ENCODE data around the gene TMEM214. TPM values are rescaled to one million over a fixed set of nuclear protein-coding genes. Genes with fewer than 3 reads are reported as not detected.

The TMEM214 gene
- total RNA-seq, 1 donor from 2014 or later = 62.9 TPM

DNA sequence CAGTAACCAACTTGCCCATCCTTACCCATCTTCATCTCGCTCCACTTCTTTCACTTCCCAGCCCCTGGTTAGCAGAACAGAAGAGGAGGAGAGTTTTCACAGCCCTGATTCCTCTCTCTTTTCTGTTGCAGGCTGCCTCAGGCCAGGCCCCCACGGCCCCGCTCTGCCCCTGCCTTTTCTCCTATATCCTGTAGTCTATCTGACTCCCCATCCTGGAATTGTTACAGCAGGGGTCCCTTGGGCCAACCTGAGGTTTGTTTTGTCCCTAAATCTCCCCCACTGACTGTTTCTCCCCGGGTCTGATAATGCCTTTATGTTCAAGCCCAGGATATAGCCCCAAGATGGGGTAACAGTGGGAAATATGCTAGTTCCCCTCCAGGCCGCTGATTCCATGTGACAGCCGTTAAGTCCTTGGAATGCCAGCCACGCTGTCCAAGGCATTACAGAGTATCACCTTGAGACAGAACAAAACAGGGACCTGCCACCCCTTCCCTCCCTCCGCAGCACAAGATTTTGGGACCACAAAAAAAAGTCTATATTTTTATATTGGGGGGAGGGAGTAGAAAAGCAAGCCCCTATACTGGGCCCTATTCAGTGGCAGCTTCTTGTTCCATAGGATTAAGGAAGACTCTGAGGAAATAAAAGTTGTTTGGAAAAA, 37.3 kb downstream of the TMEM214 start:
- Histone ChIP-seq H3K27ac (peak overlapping the region; percentile 91), H3K36me3 (peaks cover 35% of the 10 kb centered on the region), H3K4me3 (peak overlapping the region; percentile 97), H3K9me3 (no peaks in the 10 kb centered on the region), H3K27me3 (ENCODE audit: low read depth) (no peaks in the 10 kb centered on the region), H3K4me1 (peaks cover 56% of the 10 kb centered on the region)
- intact Hi-C loops (cut with DNase I) = no loop called here
- DNase-seq = no peak
- TF ChIP-seq, protein P1, sequence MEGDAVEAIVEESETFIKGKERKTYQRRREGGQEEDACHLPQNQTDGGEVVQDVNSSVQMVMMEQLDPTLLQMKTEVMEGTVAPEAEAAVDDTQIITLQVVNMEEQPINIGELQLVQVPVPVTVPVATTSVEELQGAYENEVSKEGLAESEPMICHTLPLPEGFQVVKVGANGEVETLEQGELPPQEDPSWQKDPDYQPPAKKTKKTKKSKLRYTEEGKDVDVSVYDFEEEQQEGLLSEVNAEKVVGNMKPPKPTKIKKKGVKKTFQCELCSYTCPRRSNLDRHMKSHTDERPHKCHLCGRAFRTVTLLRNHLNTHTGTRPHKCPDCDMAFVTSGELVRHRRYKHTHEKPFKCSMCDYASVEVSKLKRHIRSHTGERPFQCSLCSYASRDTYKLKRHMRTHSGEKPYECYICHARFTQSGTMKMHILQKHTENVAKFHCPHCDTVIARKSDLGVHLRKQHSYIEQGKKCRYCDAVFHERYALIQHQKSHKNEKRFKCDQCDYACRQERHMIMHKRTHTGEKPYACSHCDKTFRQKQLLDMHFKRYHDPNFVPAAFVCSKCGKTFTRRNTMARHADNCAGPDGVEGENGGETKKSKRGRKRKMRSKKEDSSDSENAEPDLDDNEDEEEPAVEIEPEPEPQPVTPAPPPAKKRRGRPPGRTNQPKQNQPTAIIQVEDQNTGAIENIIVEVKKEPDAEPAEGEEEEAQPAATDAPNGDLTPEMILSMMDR (IDR thresholded peaks at IDR 0.05) = no peak
- ATAC-seq = no peak

DNA sequence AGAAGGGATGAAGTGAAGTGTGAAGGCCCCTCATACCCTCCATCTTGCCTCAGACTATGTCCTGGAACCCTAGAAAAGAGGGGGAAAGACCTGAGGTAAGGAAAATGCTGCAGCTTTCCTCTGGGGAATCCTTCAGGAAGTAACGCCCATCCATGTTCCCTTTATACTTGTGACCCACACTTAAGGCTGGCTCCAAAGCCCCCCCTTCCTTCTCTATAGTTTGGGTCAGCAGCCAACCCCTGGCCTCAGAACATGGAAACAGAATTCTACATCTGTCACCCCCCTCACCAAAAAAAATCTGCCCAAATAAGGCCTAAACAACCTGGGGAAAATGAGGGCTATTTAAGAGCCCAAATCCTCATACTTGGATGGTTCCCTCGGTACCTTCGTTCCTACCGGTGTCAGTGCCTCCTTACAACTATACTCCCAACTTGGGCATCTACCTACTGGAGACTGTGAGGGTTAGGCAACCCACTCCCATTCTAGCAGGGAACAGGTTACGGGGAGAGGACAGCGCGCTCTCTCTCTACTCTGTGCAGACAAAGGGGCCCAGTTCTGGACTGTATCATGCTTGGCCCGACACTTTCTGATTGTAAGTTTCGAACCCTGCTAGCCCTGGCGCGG, 38.0 kb downstream of the TMEM214 start:
- ATAC-seq (peak; percentile 1 to 13), DNase-seq (no peak)
- intact Hi-C loops (cut with DNase I) = no loop called here
- H3K4me3 ChIP-seq = peak overlapping the region; percentile 97
- no peaks in the 10 kb centered on the region for H3K27me3 ChIP-seq (ENCODE audit: low read depth)
- H3K27ac ChIP-seq = peak overlapping the region; percentile 91
- TF ChIP-seq, protein P1 (IDR thresholded peaks at IDR 0.05) = no peak
- peaks cover 30% of the 10 kb centered on the region for H3K36me3 ChIP-seq
- peaks cover 63% of the 10 kb centered on the region for H3K4me1 ChIP-seq
- no peaks in the 10 kb centered on the region for H3K9me3 ChIP-seq

DNA sequence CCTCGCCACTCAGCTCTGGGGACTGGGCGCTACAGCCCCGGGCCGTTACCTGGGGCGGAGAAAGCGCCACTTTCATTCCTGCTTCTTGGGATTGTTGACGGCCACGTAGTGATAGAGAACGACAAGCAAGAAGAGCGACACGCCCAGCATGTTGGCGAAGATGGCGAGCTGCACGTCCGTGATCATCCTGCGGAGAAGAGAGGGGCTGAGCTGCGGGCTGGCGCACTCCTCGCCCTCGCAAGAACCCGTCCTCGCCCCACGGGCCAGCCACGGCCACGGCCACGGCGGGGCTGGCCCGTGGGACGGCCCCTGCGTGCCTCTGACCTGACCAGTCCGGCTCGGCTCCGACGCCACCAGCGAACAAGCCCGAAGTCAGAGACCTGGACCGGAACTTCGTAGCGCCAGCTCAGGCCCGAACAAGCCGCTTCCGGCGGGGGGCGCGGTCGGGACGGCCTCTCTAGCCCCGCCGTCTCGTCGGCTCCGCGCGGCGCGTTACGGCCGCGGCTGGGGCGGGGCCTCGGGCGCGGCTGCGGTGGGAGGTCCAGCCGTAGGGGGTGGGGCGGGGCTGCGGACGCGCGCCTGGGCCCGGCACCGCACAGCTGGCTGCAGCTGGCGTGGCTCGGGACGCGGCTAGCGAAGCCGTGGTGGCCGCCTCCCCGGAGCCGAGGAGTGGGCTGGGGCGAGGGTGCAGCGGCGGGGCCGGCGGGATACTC, 38.7 kb downstream of the TMEM214 start, which contains the start of gene OST4:
OST4 (minus strand) TSS at position 378 of the 713 bp plus-strand sequence.
- DNase-seq = peak; percentile 96
- intact Hi-C loops (cut with DNase I) = no loop called here
- ATAC-seq = peak; percentile 98
- Histone ChIP-seq H3K4me1 (peaks cover 69% of the 10 kb centered on the region), H3K27ac (peak within 1 kb of the TSS; percentile 91), H3K9me3 (no peaks in the 10 kb centered on the region), H3K27me3 (ENCODE audit: low read depth) (no peaks in the 10 kb centered on the region), H3K4me3 (peak within 1 kb of the TSS; percentile 97), H3K36me3 (peaks cover 30% of the 10 kb centered on the region)
- TF ChIP-seq, protein P1 (IDR thresholded peaks at IDR 0.05) = no peak

DNA sequence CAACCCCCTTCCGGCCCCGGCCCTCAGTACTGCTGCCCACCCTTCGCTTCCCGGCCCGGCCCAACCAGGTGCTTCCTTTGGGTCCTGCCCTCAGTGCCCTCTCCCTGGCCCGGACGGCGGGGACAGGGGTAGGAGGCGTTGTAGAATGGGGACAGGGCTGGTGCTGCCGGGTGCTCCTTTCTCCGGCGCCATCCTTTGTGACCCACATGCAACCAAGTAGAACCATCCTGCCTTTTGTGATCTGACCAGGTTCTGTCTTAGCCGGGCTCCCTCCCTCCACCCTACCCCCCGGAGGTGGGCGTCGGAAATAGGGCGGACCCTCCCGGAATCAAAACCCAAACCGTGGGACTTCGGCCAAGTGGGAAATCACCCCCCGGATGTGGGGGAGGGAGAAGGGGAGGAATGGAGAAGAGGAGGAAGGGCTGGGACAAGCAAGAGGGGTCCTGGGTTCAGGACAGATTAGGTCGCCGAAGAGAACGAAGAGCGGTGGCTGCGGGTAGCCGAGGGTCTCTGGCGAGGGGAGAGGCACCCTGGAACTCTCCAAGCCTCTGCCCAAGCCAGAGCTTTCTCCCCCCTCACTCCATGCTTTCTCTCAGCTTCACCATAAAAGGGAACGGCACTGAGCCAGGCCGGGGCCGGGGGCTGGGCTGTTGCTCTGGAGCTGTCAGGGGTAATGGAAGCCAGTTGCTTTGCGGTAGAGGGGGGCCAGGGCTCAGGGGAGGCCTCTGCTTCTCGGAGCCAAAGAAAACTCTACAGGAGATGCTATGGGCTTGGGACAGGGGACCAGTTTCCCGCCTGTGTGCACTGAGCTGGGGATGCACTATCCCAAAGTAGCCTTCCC, 39.4 kb downstream of the TMEM214 start:
- peak overlapping the region; percentile 97 for H3K4me3 ChIP-seq
- H3K4me1 ChIP-seq = peaks cover 72% of the 10 kb centered on the region
- H3K27ac ChIP-seq = peak overlapping the region; percentile 91
- H3K36me3 ChIP-seq = peaks cover 27% of the 10 kb centered on the region
- intact Hi-C loops (cut with DNase I) = no loop called here
- no peak for DNase-seq
- H3K9me3 ChIP-seq = no peaks in the 10 kb centered on the region
- H3K27me3 ChIP-seq (ENCODE audit: low read depth) = no peaks in the 10 kb centered on the region
- TF ChIP-seq, protein P1 (IDR thresholded peaks at IDR 0.05) = no peak
- peak in 1 of 2 donors; percentile 20 for ATAC-seq

DNA sequence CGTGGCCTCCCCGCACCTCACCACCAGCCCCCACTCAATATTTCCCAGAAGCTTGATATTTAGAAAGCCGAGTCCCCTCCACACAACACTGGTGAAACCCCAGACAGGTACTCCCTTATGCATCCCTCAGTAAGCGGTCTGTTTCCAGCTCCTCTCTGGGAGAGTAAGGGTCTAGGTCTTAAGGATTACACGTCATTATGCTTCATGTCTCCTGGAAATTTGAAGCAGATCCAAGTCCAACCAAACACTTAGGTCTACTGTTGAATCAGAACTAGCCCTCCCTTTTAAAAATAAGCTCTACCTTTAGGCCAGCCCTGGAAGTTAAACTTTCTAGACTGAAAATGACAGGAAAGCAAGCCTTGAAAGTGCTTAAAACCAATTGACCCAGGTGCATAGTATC, 40.2 kb downstream of the TMEM214 start:
- no peak for ATAC-seq
- no peaks in the 10 kb centered on the region for H3K9me3 ChIP-seq
- H3K4me3 ChIP-seq = no peak overlapping the region
- intact Hi-C loops (cut with DNase I) = no loop called here
- peaks cover 21% of the 10 kb centered on the region for H3K36me3 ChIP-seq
- TF ChIP-seq, protein P1 (IDR thresholded peaks at IDR 0.05) = no peak
- H3K27me3 ChIP-seq (ENCODE audit: low read depth) = no peaks in the 10 kb centered on the region
- peaks cover 72% of the 10 kb centered on the region for H3K4me1 ChIP-seq
- no peak for DNase-seq
- peak overlapping the region; percentile 91 for H3K27ac ChIP-seq
